Left ventricle myocardium superior (tissue), 1 donor: ENCODE results near the gene RPL39L. TPM values are rescaled to one million over a fixed set of nuclear protein-coding genes. Genes with fewer than 3 reads are reported as not detected.
"Not testable (repeated sequence)": the region's sequence is repeated elsewhere in the genome, so short reads cannot be mapped to it uniquely, and the experiment has no call there.

Experiments used
- ATAC-seq: fragments of 200-7000 bp; cut with Tn5 transposase; one replicate; pipeline ENCODE4 v1.9.1; 2020; ENCODE audit warnings: mild to moderate bottlenecking, moderate library complexity
- DNase-seq: peaks from one replicate; pipeline ENCODE4 v3.0.0-alpha.2; 2020
- intact Hi-C: fragments of 100-400 bp; cut with micrococcal nuclease; formaldehyde crosslinking; loops from one replicate; pipeline ENCODE4 v1.11.0; 2022
- total RNA-seq: library from RNA; stranded (reverse); fragmentation: NEBNext Ultra II Directional; extraction: Animal tissue kit (Norgen Biotek cat#: 25700); gene quantifications from one replicate; pipeline ENCODE4 v1.2.1, GENCODE V29; 2021
- donor health status: DM: no; HTN: yes; CAD: no; lungs with severe emphysema.

The RPL39L gene
- total RNA-seq, 1 donor from 2014 or later, result 4.1 TPM

DNA sequence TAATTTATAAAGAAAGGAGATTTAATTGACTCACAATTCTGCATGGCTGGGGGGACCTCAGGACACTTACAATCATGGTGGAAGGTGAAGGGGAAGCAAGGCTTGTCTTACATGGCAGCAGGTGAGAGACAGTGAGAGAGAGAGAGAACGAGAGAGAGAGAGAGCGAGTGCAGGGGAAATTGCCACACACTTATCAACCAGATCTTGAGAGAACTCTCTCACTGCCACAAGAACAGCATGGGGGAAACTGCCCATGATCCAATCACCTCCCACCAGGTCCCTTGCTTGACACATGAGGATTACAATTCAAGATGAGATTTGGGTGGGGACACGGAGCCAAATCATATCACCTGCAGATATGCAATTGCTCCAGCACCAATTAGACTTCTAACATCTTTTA is 7.1 kb upstream of the RPL39L start:
- DNase-seq (no peak), ATAC-seq (no peak)
- intact Hi-C loops, result no loop called here

DNA sequence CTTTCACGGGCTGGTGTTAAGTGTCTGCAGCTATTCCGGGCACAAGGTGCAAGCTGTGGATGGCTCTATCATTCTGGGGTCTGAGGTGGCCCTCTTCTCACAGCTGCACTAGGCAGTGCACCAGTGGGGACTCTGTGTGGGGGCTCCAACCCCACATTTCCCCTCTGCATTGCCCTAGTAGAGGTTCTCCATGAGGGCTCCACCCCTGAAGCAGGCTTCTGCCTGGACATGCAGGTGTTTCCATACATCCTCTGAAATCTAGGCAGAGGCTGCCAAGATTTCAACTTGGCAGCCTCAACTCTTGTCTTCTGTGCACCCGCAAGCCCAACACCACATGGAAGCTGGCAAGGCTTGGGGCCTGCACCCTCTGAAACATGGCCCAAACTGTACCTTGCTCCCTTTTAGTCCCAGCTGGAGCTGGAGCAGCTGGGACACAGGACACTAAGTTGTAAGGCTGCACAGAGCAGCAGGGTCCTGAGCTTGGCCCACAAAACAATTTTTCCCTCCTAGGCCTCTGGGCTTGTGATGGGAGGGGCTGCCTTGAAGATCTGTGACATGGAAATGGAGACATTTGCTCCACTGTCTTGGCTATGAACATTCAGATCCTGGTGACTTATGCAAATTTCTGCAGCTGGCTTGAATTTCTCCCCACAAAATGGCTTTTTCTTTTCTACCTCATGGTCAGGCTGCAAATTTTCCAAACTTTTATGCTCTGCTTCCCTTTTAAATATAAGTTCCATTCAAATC is 6.0 kb upstream of the RPL39L start:
- ATAC-seq, result no peak
- DNase-seq, result no peak
- intact Hi-C loops, result no loop called here

DNA sequence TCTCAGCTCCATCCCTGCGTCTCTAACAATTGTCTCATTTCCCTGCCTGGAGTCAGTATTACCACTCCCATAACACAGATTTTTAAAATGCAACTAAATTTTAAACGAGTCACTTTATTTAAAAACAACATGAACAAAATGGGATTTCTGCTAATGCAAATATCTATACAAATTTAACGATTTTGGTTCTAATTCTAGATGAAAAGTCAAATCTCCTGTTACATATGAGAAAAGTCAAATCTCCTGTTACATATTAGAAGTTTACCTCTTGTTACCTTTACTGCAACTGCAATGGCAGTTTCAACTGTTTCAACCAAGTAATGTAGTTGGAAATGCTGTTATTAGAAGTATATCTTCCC is 578 bp upstream of the RPL39L start:
- intact Hi-C loops, result no loop called here
- no peak for DNase-seq
- no peak for ATAC-seq

DNA sequence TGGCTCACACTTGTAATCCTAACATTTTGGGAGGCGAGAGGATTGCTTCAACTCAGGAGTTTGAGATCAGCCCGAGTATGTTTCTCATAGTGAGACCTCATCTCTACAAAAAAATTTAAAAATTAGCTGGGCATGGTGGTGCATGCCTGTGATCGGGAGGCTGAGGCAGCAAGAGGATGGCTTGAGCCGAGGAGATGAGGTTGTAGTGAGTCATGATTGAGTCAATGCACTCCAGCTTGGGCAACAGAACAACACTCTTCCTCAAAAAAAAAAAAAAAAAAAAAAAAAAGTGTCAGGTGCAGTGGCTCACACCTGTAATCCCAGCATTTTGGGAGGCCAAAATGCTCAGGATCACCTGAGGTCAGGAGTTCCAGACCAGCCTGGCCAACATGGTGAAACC is 2.4 kb downstream of the RPL39L start:
- intact Hi-C loops, result no loop called here
- DNase-seq, result no peak
- no peak for ATAC-seq

DNA sequence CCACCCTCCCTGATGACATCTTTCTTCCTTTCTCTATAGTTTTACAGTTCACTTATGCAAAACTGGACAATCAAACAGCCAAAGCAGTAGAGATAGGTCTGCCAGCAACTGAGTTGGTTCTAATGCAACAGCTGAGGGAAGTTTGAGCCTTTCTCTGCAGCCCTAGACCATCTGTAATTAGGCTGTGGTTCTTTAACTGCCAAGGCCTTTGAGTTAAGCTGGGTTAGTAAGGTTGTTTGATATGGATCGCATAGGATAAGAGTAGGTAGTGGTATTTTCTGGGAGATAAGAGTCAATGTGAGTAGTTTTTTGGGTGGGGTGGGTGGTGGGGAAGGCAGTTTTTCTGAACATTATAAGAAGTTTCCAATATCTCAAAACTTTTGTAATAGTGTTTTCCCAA is 3.0 kb downstream of the RPL39L start:
- intact Hi-C loops, result no loop called here
- ATAC-seq (no peak), DNase-seq (no peak)

DNA sequence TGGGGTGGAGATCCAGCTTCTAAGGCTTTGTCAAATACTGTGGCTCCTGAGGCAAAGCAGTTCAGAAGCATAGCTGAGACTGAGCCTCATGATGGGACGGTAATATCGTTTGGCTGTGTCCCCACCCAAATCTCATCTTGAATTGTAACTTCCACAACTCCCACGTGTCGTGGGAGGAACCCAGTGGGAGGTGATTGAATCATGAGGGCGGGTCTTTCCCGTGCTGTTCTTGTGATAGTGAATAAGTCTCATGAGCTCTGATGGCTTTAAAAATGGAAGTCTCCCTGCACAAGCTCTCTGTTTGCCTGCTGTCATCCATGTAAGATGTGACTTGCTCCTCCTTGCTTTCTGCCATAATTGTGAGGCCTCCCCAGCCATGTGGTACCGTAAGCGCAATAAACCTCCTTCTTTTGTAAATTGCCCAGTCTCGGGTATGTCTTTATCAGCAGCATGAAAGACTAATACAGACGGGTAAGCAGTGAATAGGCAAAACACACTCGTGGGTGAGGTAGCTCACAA is 4.1 kb downstream of the RPL39L start:
- DNase-seq, ATAC-seq, intact Hi-C loops: not testable (repeated sequence)

DNA sequence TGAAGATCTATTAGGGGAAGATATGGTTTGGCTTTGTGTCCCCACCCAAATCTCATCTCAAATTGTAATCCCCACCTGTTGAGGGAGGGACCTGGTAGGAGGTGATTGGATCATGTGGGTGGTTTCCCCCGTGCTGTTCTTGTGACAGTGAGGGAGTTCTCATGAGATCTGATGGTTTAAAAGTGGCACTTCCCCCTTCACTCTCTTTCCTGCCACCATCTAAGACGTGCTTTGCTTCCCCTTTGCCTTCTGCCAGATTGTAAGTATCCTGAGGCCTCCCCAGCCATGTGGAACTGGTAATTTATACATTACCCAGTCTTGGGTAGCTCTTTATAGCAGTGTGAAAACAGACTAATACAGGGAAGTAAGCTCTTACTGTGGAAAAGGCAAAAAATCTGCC is 6.1 kb downstream of the RPL39L start:
- intact Hi-C loops, ATAC-seq, DNase-seq: not testable (repeated sequence)

DNA sequence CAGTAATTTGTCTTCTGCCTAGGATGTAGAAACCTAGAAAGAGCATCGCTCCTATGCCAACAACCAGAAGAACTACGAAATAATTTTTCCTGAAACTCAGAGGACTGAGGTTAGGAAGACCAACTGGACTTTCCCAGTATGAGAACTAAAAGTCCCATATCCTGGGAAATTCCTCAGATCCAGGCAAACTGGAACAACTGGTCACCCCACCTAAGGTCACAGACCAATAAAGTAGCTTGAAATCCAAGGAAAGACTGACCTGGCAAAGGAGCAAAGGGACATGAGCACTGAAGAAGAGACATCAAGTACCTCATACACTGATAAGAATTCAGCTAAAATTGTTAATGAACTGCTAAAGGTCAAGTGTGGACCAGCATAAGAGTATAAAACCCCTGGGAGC is 6.6 kb downstream of the RPL39L start:
- ATAC-seq (no peak), DNase-seq (no peak)
- intact Hi-C loops, result no loop called here

DNA sequence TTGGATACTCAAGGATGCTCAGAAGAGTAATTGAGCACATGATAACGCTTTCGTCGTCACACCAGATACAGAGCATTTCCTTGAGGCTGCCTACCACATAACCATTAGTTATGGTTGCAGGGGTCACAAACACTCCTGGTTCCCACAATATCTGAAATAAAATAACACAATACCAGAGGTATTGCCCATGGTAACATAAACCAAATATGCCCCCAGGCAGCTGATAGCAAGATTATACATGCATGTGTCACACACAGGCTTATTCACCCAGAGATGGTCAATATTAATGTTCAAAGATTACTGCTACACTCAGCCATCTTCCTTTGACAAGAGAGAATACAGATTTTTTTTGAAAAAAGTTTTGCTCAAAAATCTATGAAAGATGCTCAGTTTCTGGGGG is 7.3 kb downstream of the RPL39L start:
- no peak for ATAC-seq
- DNase-seq, result no peak
- intact Hi-C loops, result no loop called here

DNA sequence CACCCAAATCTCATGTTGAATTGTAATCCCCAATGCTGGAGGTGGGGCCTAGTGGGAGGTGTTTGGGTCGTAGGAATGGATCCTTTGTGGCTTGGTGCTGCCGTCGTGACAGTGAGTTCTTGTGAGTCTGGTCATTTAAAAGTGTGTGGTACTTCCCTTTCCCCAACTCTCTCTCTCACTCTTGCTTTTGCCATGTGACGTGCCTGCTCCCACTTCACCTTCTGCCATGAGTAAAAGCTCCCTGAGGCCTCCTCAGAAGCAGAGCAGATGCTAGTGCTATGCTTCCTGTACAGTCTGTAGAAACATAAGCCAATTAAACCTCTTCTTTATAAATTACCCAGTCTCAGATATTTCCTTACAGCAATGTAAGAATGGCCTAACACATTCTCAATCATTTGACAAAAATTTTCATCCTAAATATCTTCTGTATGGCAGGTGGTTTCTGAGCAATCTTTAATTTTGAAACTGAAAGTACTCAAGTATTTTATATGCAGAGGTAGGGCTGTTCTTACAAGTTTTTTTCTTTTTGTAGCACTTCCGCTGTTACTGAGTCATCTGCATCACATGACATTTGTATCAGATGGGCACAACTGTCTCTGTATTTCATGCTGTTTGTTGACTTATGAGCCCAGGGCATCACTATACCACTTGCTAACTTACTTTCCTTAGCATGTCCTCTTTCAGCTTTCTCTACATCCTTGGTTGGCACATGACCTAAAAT is 8.8 kb downstream of the RPL39L start:
- intact Hi-C loops, result no loop called here
- ATAC-seq (peak; percentile 75), DNase-seq (no peak)

DNA sequence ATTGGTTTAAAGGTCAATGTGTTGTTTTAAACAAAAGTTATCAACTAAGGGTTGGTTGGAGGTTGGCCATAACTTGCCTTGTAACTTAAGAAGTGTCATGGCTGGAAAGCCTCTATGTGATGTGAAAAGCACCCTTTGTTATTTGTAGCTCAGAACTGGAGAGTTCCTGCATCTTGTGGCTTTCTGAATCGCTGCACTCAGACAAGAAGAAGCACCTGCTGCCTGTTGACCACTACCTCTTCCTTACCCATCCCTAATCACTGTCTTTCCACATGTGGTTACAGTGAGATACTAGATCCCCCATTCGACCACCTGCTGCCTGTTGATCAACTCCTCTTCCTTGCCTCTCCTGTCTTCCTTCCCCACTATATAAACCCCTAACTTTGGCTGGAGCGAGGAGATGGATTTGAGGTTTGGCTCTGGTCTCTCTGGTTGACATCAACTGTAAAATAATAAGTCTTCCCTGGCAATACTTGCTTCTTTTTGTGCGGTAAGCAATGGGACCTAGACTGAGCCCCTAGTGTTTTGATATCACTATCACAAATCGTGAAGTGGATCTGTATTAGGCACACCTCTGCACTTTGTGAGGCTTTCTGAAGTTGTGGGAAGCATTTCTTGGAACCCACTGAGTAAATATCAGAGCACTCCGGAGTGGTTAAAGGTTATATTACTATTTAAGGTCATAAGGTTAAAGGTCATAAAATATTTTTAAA is 13.8 kb downstream of the RPL39L start:
- no peak for DNase-seq
- intact Hi-C loops, result no loop called here
- ATAC-seq, result no peak

DNA sequence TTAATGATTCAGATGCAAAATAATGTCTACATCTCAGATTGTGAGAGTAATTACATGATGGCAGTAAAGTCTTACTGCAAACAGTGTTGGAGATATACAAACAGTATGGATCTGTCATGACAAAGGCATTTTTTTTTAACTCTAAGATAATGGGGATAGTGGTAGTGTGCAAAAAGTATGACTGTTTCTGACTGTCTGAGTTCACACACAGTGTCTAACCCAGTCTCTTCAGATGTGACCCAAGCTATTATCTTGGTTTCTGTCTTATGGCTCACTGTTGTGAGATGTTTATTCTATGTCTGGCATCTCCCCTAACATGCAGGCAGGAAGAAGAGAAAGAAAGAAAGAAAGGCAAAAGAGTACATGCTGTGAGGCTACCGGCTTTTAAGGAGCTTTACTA is 17.0 kb downstream of the RPL39L start:
- ATAC-seq (no peak), DNase-seq (no peak)
- intact Hi-C loops, result no loop called here

DNA sequence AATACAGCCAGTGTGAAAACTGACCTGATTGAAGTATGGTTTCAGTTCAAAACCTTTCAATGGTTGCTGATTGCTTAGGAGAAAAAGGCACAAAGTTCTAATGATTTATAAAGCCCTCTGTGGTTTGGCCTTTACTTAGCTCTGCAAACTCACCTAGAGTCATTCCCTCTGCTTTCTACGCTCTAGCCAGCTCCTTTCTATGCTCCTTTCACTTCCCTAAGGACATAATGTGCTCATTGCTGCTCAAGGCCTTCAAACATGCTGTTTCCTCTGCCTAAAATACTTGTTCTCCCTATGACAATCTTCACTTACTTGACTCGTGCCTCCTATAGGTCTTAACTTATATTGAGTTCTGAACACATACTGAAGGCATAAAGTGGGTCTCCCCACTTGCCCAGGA is 19.0 kb downstream of the RPL39L start:
- no peak for ATAC-seq
- intact Hi-C loops, result no loop called here
- no peak for DNase-seq

DNA sequence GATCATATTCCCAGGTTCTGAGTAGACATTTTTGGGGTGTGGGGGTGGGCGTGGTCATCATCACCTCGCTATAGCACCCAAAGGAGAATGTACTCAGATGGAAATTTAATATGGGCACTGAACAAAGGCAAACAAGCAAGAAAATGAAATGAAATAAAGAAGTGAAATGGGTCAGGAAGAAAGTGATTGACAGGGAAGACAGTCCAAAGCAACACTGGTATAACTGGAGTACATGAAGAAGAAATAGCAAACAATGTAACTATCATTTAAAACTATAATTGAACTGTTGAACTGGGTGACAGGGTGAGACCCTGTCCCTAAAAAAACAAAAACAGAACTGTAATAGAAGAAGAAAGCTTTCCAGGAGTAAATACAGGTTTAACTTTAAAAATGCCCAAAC is 24.8 kb downstream of the RPL39L start:
- ATAC-seq (no peak), DNase-seq (no peak)
- intact Hi-C loops, result no loop called here

DNA sequence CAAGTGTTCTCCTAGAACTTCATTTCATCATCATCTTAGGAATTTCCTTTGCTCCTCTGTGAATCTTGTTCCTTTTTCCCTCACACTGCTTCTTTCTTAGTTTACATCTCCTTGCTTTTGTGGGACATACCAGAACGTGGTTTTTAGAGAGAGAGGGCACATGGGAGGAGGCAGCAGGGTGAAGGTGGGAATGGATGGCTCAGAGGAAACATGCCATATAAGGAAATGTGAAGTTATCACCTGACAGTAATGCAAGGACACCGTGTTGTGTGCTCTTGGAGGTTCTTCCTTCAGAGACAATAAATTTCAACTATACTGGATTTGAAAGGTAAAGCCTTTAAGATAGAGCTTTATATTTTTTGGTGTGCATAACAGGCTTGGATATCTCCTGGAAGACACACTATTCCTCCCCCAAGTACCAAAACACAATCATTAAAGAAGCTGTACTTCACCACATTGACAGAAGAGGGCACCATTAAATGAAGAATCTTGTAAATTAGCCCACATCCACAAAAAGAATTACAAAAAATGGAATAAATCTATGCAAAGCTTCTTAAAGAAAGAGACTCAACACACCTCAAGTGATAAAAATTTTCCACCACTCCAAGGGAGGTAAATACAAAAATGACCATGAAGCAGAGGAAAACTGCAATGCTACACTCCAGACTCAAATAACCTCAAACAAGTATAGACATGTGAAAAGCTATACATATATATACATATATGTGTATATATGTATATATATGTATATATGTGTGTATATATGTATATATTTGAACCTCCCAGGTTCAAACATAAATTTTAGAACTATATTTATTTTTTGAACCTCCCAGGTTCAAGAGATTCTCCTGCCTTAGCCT is 26.1 kb downstream of the RPL39L start:
- intact Hi-C loops, result no loop called here
- DNase-seq, result no peak
- no peak for ATAC-seq

DNA sequence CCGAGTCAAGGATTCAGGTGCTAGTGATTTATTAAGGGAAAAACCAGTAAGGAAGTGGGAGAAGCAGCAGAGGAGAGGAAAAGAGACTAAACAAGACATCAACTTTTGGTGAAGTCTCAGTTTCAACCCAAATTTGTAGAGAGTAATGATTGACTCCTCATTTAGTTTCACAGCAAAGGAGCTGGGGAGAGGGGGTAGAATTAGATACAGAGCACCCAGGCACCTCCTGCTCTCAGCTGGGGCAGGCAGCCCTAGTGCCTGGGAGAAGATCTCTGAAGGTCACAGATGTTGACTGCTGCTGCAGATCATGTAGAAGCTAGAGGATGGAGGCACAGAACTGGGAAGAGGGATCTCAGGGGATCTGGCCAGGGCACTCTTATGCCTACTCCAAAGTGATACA is 29.1 kb downstream of the RPL39L start:
- ATAC-seq (no peak), DNase-seq (no peak)
- intact Hi-C loops, result no loop called here

DNA sequence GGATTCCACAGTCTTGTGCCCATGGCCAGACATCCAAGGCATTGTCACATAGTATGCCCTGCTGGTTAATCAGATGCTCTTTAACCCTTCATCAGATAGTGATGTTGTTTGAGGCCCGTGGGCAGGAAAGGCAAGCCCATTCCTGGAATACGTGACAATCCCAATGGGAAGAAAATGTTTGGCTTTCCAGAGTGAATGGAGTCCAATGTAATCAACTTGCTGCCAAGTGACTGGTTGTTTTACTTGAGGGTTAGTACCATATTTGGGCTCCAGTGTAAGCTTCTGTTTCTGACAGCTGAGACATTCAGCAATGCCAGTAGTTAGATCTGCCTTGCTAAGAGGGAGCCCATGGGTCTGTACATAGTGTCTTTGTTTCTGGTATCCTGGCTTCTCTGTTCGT is 31.3 kb downstream of the RPL39L start:
- intact Hi-C loops, result no loop called here
- DNase-seq, result no peak
- ATAC-seq, result peak; percentile 14

DNA sequence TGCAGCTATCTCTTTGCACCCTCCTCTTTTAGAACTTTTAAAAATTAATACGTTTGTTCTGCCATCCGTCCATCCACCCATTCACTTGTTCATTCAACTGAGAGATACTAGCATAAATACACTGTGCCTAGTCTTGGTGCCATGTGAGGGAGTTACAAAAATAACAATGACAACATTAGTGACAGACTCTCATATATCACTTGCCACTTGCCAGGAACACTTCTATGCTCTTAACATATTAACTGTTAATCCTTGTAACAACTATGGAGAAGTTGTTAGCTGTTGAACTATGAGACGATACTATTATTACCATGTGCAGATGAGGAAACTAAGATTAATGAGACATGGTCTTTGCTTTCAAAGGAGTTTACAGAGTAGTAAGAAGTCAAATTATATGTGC is 33.6 kb downstream of the RPL39L start:
- no peak for DNase-seq
- intact Hi-C loops, result no loop called here
- peak; percentile 52 for ATAC-seq

DNA sequence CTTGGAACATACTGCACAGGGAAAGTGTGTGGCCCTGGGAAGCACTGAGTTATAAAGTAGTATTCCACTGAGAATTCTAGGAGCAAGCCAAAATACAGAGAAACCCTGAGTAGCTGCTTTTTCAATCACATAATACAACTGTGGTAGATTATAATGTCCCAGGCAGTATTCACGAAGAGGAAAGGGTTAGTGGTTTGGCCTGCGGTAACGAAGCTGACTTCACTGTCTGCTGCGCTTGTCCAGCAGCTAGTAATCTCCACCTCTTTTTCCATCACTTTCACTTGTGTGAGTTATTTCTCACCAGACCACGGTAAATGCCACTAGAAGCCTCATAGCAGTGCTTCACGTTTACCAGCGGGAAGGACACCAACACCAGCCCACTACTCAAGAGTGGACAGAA is 34.4 kb downstream of the RPL39L start:
- intact Hi-C loops, result no loop called here
- no peak for DNase-seq
- ATAC-seq, result peak; percentile 59
